Esophagus muscularis mucosa (tissue), 3 donors: ENCODE results near the gene GSTO2.
A peak's percentile ranks its signal among the peaks of the same experiment; 100 is the strongest.

Experiments
- CTCF ChIP-seq, 3 experiments: fragments of 200-600 bp in 2 of 3; fragments of 450-650 bp in 1 of 3; sonication (generic) in 2 of 3; IDR thresholded peaks; one replicate each; pipeline ENCODE4 v1.5.1; 2017 to 2019; ENCODE audit warnings: antibody characterized with exemption in 3 of 3, mild to moderate bottlenecking in 2 of 3, moderate library complexity in 1 of 3
- POLR2A ChIP-seq: fragments of 450-650 bp; IDR thresholded peaks from one replicate; pipeline ENCODE4 v1.6.1; 2017; ENCODE audit warnings: antibody characterized with exemption, moderate library complexity, mild to moderate bottlenecking, low read depth
- POLR2AphosphoS5 ChIP-seq, 2 donors: sonication (generic); formaldehyde crosslinking; IDR thresholded peaks; one replicate each; pipeline ENCODE4 v1.6.1; 2017; ENCODE audit warnings: antibody characterized with exemption in 2 of 2

- TF ChIP-seq CTCF (IDR thresholded peaks at IDR 0.05) (no peak), POLR2A (no peak), POLR2AphosphoS5 (IDR thresholded peaks at IDR 0.05) (peak; percentile 72 to 79)
These were observed 35.9 kb downstream of the GSTO2 start for GRCh38 chr10:104304927-104305326.
